Measurements from ENCODE around the gene CDKN2B-AS1.

Gene CDKN2B-AS1

GRCh38 chr9:22098643-22099332 lies 104.2 kb downstream of the CDKN2B-AS1 start:
- no peak for DNase-seq

GRCh38 chr9:22100626-22101025 lies 106.0 kb downstream of the CDKN2B-AS1 start:
- DNase-seq: no peak

GRCh38 chr9:22102146-22103053 lies 107.8 kb downstream of the CDKN2B-AS1 start:
- peak; percentile 68 for DNase-seq

- no peak for DNase-seq
Observed at GRCh38 chr9:22103685-22104575, 109.3 kb downstream of the CDKN2B-AS1 start.

- DNase-seq: peak; percentile 88
Observed at GRCh38 chr9:22105005-22105722, 110.6 kb downstream of the CDKN2B-AS1 start.

GRCh38 chr9:22107202-22108045 lies 112.8 kb downstream of the CDKN2B-AS1 start:
- DNase-seq: no peak

- no peak for DNase-seq
Observed at GRCh38 chr9:22108581-22109370, 114.2 kb downstream of the CDKN2B-AS1 start.

- no peak for DNase-seq
Observed at GRCh38 chr9:22111176-22111953, 116.8 kb downstream of the CDKN2B-AS1 start.

GRCh38 chr9:22111954-22112247 lies 117.3 kb downstream of the CDKN2B-AS1 start:
- no peak for DNase-seq

- no peak for DNase-seq
Observed at GRCh38 chr9:22112870-22113821, 118.6 kb downstream of the CDKN2B-AS1 start.

GRCh38 chr9:22114956-22115355 lies 120.4 kb downstream of the CDKN2B-AS1 start:
- no peak for DNase-seq

- no peak for DNase-seq
Observed at GRCh38 chr9:22116758-22117157, 122.2 kb downstream of the CDKN2B-AS1 start.

- no peak for DNase-seq
Observed at GRCh38 chr9:22117511-22118384, 123.2 kb downstream of the CDKN2B-AS1 start.

- DNase-seq: no peak
Observed at GRCh38 chr9:22118810-22119521, 124.4 kb downstream of the CDKN2B-AS1 start.

GRCh38 chr9:22119522-22120158 lies 125.0 kb downstream of the CDKN2B-AS1 start:
- DNase-seq: peak; percentile 41

- no peak for DNase-seq
Observed at GRCh38 chr9:22120159-22120549, 125.6 kb downstream of the CDKN2B-AS1 start.
